ENCODE results near the gene FAM20C. TPM values are rescaled to one million over a fixed set of nuclear protein-coding genes. Genes with fewer than 3 reads are reported as not detected.

The FAM20C gene
- total and polyA plus RNA-seq, 2 of the 8 experiments (the other 6 are each of a cell fraction or from before 2014, with no cell fraction given): 9.5 to 34.8 TPM

- TF ChIP-seq RNF2 (IDR thresholded peaks at IDR 0.05; ENCODE audit: borderline replicate concordance, low read depth, low read length, missing control alignments, poor library complexity, severe bottlenecking) (no peak), JUN (IDR thresholded peaks at IDR 0.05; ENCODE audit: low read depth, low read length) (no peak), YY1 (IDR thresholded peaks at IDR 0.05; ENCODE audit: low read depth, low read length) (no peak), RFX5 (IDR thresholded peaks at IDR 0.05; ENCODE audit: borderline replicate concordance, low read depth, low read length) (no peak)
Measured at GRCh38 chr7:255721-256361, 63.5 kb downstream of the FAM20C start (continued).
